ENCODE measurements around the gene ADAP1. TPM values are rescaled to one million over a fixed set of nuclear protein-coding genes. Genes with fewer than 3 reads are reported as not detected.
A peak's percentile ranks its signal among the peaks of the same experiment; 100 is the strongest.

The ADAP1 gene
- total and polyA plus RNA-seq, 8 donors = 2.2 to 169 (median 22.6) TPM

- Histone ChIP-seq H3K27ac (no peak overlapping the region), H3K4me1 (peaks cover 0 to 24% (median 0%) of the 10 kb centered on the region in 4 donors), H3K4me3 (no peak overlapping the region), H3K36me3 (peaks cover 0 to 23% (median 10%) of the 10 kb centered on the region in 4 donors), H3K9me3 (no peaks in the 10 kb centered on the region), H3K27me3 (no peaks in the 10 kb centered on the region)
- WGBS, 5 donors = 89 to 96% (median 94%) methylated on average over 10 to 11 of the region's 11 CpGs
- no peak for DNase-seq
- TF ChIP-seq EP300 (IDR thresholded peaks at IDR 0.05) = no peak
- TF ChIP-seq CTCF (IDR thresholded peaks at IDR 0.05) = no peak
- no peak for TF ChIP-seq POLR2A (IDR thresholded peaks at IDR 0.05)
- no peak for TF ChIP-seq POLR2AphosphoS5 (IDR thresholded peaks at IDR 0.05)
- intact Hi-C loops (cut with DNase I; ENCODE audit: low total_unique reads) = no loop called here
Measured at GRCh38 chr7:932651-932975, 21.9 kb downstream of the ADAP1 start.

GRCh38 chr7:931871-932650, 22.4 kb downstream of the ADAP1 start:
- 84 to 94% (median 91%) methylated on average over 21 of the region's 21 CpGs for WGBS, 5 donors
- Histone ChIP-seq H3K4me1 (peaks cover 0 to 28% (median 0%) of the 10 kb centered on the region in 4 donors), H3K4me3 (no peak overlapping the region), H3K36me3 (peaks cover 0 to 23% (median 10%) of the 10 kb centered on the region in 4 donors), H3K27me3 (no peaks in the 10 kb centered on the region), H3K9me3 (no peaks in the 10 kb centered on the region), H3K27ac (no peak overlapping the region)
- TF ChIP-seq EP300 (IDR thresholded peaks at IDR 0.05) (no peak), CTCF (IDR thresholded peaks at IDR 0.05) (no peak), POLR2AphosphoS5 (IDR thresholded peaks at IDR 0.05) (no peak), POLR2A (IDR thresholded peaks at IDR 0.05) (no peak)
- DNase-seq = no peak
- intact Hi-C loops (cut with DNase I; ENCODE audit: low total_unique reads) = no loop called here

GRCh38 chr7:930975-931758, 23.3 kb downstream of the ADAP1 start:
- no peak overlapping the region for H3K4me3 ChIP-seq
- no peak overlapping the region for H3K27ac ChIP-seq
- TF ChIP-seq POLR2AphosphoS5 (IDR thresholded peaks at IDR 0.05) = no peak
- no peak for DNase-seq
- 75 to 84% (median 81%) methylated on average over 29 of the region's 29 CpGs for WGBS, 5 donors
- intact Hi-C loops (cut with DNase I; ENCODE audit: low total_unique reads) = no loop called here
- no peaks in the 10 kb centered on the region for H3K9me3 ChIP-seq
- H3K27me3 ChIP-seq = no peaks in the 10 kb centered on the region
- peaks cover 0 to 23% (median 10%) of the 10 kb centered on the region in 4 donors for H3K36me3 ChIP-seq
- H3K4me1 ChIP-seq = peaks cover 0 to 30% (median 1%) of the 10 kb centered on the region in 4 donors

GRCh38 chr7:929311-929711, 25.2 kb downstream of the ADAP1 start:
- DNase-seq = peak in 1 of 2 donors; percentile 18
- WGBS, 5 donors = 83 to 89% (median 85%) methylated on average over 14 of the region's 14 CpGs
- peak overlapping the region in 3 of 5 donors; percentile 33 to 64 (median 64) for H3K27ac ChIP-seq

More at GRCh38 chr7:929311-929711, 25.2 kb downstream of the ADAP1 start:
- H3K4me1 ChIP-seq = peaks cover 3 to 48% (median 18%) of the 10 kb centered on the region in 4 donors
- no peak for TF ChIP-seq POLR2AphosphoS5 (IDR thresholded peaks at IDR 0.05)
- TF ChIP-seq CTCF (IDR thresholded peaks at IDR 0.05) = no peak
- no peak for TF ChIP-seq POLR2A (IDR thresholded peaks at IDR 0.05)
- TF ChIP-seq EP300 (IDR thresholded peaks at IDR 0.05) = no peak
- peaks cover 0 to 6% (median 1%) of the 10 kb centered on the region in 4 donors for H3K36me3 ChIP-seq
- intact Hi-C loops (cut with DNase I; ENCODE audit: low total_unique reads) = no loop called here
- no peak overlapping the region for H3K4me3 ChIP-seq
- no peaks in the 10 kb centered on the region for H3K9me3 ChIP-seq
- no peaks in the 10 kb centered on the region for H3K27me3 ChIP-seq
